IMR-90 (cell line): ENCODE measurements around the gene GALR2. TPM values are rescaled to one million over a fixed set of nuclear protein-coding genes. Genes with fewer than 3 reads are reported as not detected.

Experiments used
- ATAC-seq: fragments of 200-7000 bp; cut with Tn5 transposase; 2 replicates; pipeline ENCODE4 v1.9.1; 2020; ENCODE audit warnings: low read depth, mild to moderate bottlenecking, moderate library complexity
- BruUV-seq: library from RNA; stranded (reverse); fragments of 400-500 nt; replicated peaks from 2 replicates; lab custom pipeline; 2021; lab: Mats Ljungman, UMichigan
- CTCF ChIA-PET: fragments of 300-600 bp; formaldehyde crosslinking; extraction: SDS; loops from one replicate; lab custom pipeline; 2021; ENCODE audit warnings: antibody characterized with exemption; lab: Yijun Ruan, JAX
- POLR2A ChIA-PET: fragments of 300-600 bp; sonication (Branson Sonifier 250); formaldehyde crosslinking; loops from one replicate; lab custom pipeline; 2022; ENCODE audit warnings: antibody characterized with exemption; ENCODE audit not compliant: unreplicated experiment; lab: Charles Lee
- DNase-seq: peaks from one replicate; pipeline ENCODE4 v3.0.0; 2013
- H2AFZ ChIP-seq: replicated peaks from 2 replicates; pipeline ENCODE3; 2013; ENCODE audit warnings: low read length, mild to moderate bottlenecking; ENCODE audit not compliant: poor library complexity
- H2AK5ac ChIP-seq: 2 replicates; pipeline ENCODE4 v1.6.1; 2013; ENCODE audit warnings: low read depth, low read length, inconsistent platforms
- H2AK9ac ChIP-seq: replicated peaks from 2 replicates; pipeline ENCODE3; 2013; ENCODE audit warnings: mild to moderate bottlenecking, low read depth, low read length, moderate library complexity; ENCODE audit not compliant: poor library complexity
- H2BK120ac ChIP-seq: 2 replicates; pipeline ENCODE4 v1.6.1; 2013; ENCODE audit warnings: low read depth, low read length, inconsistent platforms
- H2BK15ac ChIP-seq: 3 replicates; pipeline ENCODE4 v1.6.1; 2013; ENCODE audit warnings: low read depth, low read length, inconsistent platforms
- H2BK20ac ChIP-seq: 2 replicates; pipeline ENCODE4 v1.6.1; 2013; ENCODE audit warnings: low read depth, mild to moderate bottlenecking, inconsistent platforms, low read length, moderate library complexity
- H2BK5ac ChIP-seq: 2 replicates; pipeline ENCODE4 v1.6.1; 2013; ENCODE audit warnings: mild to moderate bottlenecking, low read depth, low read length, inconsistent platforms; ENCODE audit not compliant: poor library complexity, severe bottlenecking
- H3K14ac ChIP-seq: replicated peaks from 2 replicates; pipeline ENCODE4 v1.6.1; 2013; ENCODE audit warnings: low read depth, low read length, inconsistent platforms
- H3K18ac ChIP-seq: 2 replicates; pipeline ENCODE4 v1.6.1; 2013; ENCODE audit warnings: low read depth, low read length, control low read depth
- H3K23ac ChIP-seq: 2 replicates; pipeline ENCODE4 v1.6.1; 2013; ENCODE audit warnings: low read depth, low read length, inconsistent platforms
- H3K27ac ChIP-seq: 2 replicates; pipeline ENCODE4 v1.5.1; 2013; ENCODE audit warnings: mild to moderate bottlenecking, control low read depth, low read length; ENCODE audit not compliant: insufficient read depth
- H3K27me3 ChIP-seq: 2 replicates; pipeline ENCODE4 v1.6.1; 2013; ENCODE audit warnings: low read length; ENCODE audit not compliant: control insufficient read depth, insufficient read depth
- H3K36me3 ChIP-seq: 2 replicates; pipeline ENCODE4 v1.6.1; 2013; ENCODE audit warnings: low read length, mixed read lengths; ENCODE audit not compliant: control insufficient read depth, insufficient read depth
- H3K4ac ChIP-seq: 2 replicates; pipeline ENCODE4 v1.6.1; 2013; ENCODE audit warnings: low read depth, low read length, inconsistent platforms
- H3K4me1 ChIP-seq: 2 replicates; pipeline ENCODE4 v1.6.1; 2013; ENCODE audit warnings: low read length, mixed read lengths; ENCODE audit not compliant: control insufficient read depth, insufficient read depth
- H3K4me2 ChIP-seq: 2 replicates; pipeline ENCODE4 v1.6.1; 2013; ENCODE audit warnings: low read depth, mild to moderate bottlenecking, control low read depth, low read length, moderate library complexity
- H3K4me3 ChIP-seq: 2 replicates; pipeline ENCODE4 v1.5.1; 2013; ENCODE audit warnings: low read depth, mild to moderate bottlenecking, control low read depth, low read length, moderate library complexity; ENCODE audit not compliant: insufficient read depth
- H3K56ac ChIP-seq: 2 replicates; pipeline ENCODE4 v1.6.1; 2013; ENCODE audit warnings: low read length, inconsistent platforms; ENCODE audit not compliant: insufficient read depth; ENCODE audit errors: extremely low read depth
- H3K79me1 ChIP-seq, 2 experiments: 2 replicates each; pipeline ENCODE4 v1.6.1; 2013; ENCODE audit warnings: low read length in 2 of 2, inconsistent platforms in 1 of 2, low read depth in 1 of 2
- H3K9ac ChIP-seq: 2 replicates; pipeline ENCODE4 v1.6.1; 2013; ENCODE audit warnings: low read depth, low read length, control low read depth
- H3K9me1 ChIP-seq: 2 replicates; pipeline ENCODE4 v1.6.1; 2013; ENCODE audit warnings: low read length, inconsistent platforms; ENCODE audit not compliant: insufficient read depth
- H3K9me3 ChIP-seq: 2 replicates; pipeline ENCODE4 v1.6.1; 2013; ENCODE audit warnings: low read length; ENCODE audit not compliant: control insufficient read depth, insufficient read depth
- H4K20me1 ChIP-seq: 2 replicates; pipeline ENCODE4 v1.6.1; 2013; ENCODE audit warnings: low read length, inconsistent platforms; ENCODE audit not compliant: insufficient read depth
- H4K5ac ChIP-seq: 2 replicates; pipeline ENCODE4 v1.6.1; 2013; ENCODE audit warnings: mild to moderate bottlenecking, low read depth, low read length, control low read depth
- H4K8ac ChIP-seq, 2 experiments: 2 replicates each; pipeline ENCODE4 v1.6.1; 2013; ENCODE audit warnings: low read depth in 2 of 2, low read length in 2 of 2, control low read depth in 1 of 2, inconsistent platforms in 1 of 2
- H4K91ac ChIP-seq: 2 replicates; pipeline ENCODE4 v1.6.1; 2013; ENCODE audit warnings: low read depth, low read length, inconsistent platforms; ENCODE audit not compliant: insufficient read depth
- BHLHE40 ChIP-seq: fragments of 150-350 bp; IDR thresholded peaks from 2 replicates; pipeline ENCODE4 v1.6.1; 2016; ENCODE audit warnings: mild to moderate bottlenecking, low read depth, low read length
- CEBPB ChIP-seq: IDR thresholded peaks from 2 replicates; pipeline ENCODE4 v1.6.1; 2012; ENCODE audit warnings: low read depth, low read length, improper control_type of control experiment
- CHD1 ChIP-seq: IDR thresholded peaks from 2 replicates; pipeline ENCODE4 v1.6.1; 2012; ENCODE audit warnings: low read depth, low read length, improper control_type of control experiment
- CTCF ChIP-seq: conservative IDR thresholded peaks from 2 replicates; pipeline ENCODE4 v1.5.1; 2012; ENCODE audit warnings: mild to moderate bottlenecking, low read depth, low read length, improper control_type of control experiment
- ELK1 ChIP-seq: fragments of 150-350 bp; IDR thresholded peaks from 2 replicates; pipeline ENCODE4 v1.6.1; 2016; ENCODE audit warnings: low read depth, mild to moderate bottlenecking, low read length, moderate library complexity, borderline replicate concordance
- FOS ChIP-seq: fragments of 150-350 bp; IDR thresholded peaks from 2 replicates; pipeline ENCODE4 v1.6.1; 2016; ENCODE audit warnings: low read depth, low read length
- MAFK ChIP-seq: IDR thresholded peaks from 2 replicates; pipeline ENCODE4 v1.6.1; 2012; ENCODE audit warnings: low read depth, low read length, improper control_type of control experiment
- MAZ ChIP-seq: IDR thresholded peaks from 2 replicates; pipeline ENCODE4 v1.6.1; 2012; ENCODE audit warnings: low read depth, mild to moderate bottlenecking, low read length, improper control_type of control experiment, moderate library complexity, borderline replicate concordance
- MXI1 ChIP-seq: IDR thresholded peaks from 2 replicates; pipeline ENCODE4 v1.6.1; 2012; ENCODE audit warnings: low read depth, mild to moderate bottlenecking, low read length, moderate library complexity, borderline replicate concordance
- NFE2L2 ChIP-seq: fragments of 150-350 bp; IDR thresholded peaks from 2 replicates; pipeline ENCODE4 v1.6.1; 2016; ENCODE audit warnings: low read depth, mild to moderate bottlenecking, low read length
- POLR2A ChIP-seq: IDR thresholded peaks from 2 replicates; pipeline ENCODE4 v1.6.1; 2012; ENCODE audit warnings: mild to moderate bottlenecking, low read depth, low read length
- RAD21 ChIP-seq: IDR thresholded peaks from 2 replicates; pipeline ENCODE4 v1.6.1; 2012; ENCODE audit warnings: low read length, improper control_type of control experiment
- RCOR1 ChIP-seq: IDR thresholded peaks from 2 replicates; pipeline ENCODE4 v1.6.1; 2012; ENCODE audit warnings: mild to moderate bottlenecking, low read length, improper control_type of control experiment; ENCODE audit not compliant: insufficient replicate concordance
- RFX5 ChIP-seq: IDR thresholded peaks from 2 replicates; pipeline ENCODE4 v1.8.0; 2012; ENCODE audit warnings: low read depth, mild to moderate bottlenecking, low read length, moderate library complexity
- SMC3 ChIP-seq: fragments of 150-350 bp; IDR thresholded peaks from 2 replicates; pipeline ENCODE4 v1.6.1; 2016; ENCODE audit warnings: low read depth, mild to moderate bottlenecking, antibody characterized with exemption, low read length, moderate library complexity
- USF2 ChIP-seq: fragments of 150-350 bp; IDR thresholded peaks from 2 replicates; pipeline ENCODE4 v1.6.1; 2017; ENCODE audit warnings: mild to moderate bottlenecking, antibody characterized with exemption, low read length, low read depth
- WGBS, 2 experiments: methylation state at CpG; one replicate each; pipeline versions ENCODE4 v1.1.5 to v1.1.7; 2013; ENCODE audit warnings: missing lambda C conversion rate in 2 of 2; ENCODE audit not compliant: insufficient read length in 1 of 2; ENCODE audit errors: extremely low coverage in 2 of 2; 5-methylcytosine and 5-hydroxymethylcytosine counted together
- dilution Hi-C: fragments of 300-500 bp; cut with HindIII; formaldehyde crosslinking; loops from one replicate; pipeline ENCODE4 v1.14.3; 2018; ENCODE audit warnings: low sequenced_read_pairs; ENCODE audit not compliant: unreplicated experiment
- in situ Hi-C: fragments of 300-500 bp; cut with MboI; formaldehyde crosslinking; loops from 3 replicates; pipeline ENCODE4 v1.14.3; 2019; ENCODE audit warnings: low sequenced_read_pairs, inconsistent platforms, mixed read lengths
- intact Hi-C: fragments of 100-400 bp; cut with micrococcal nuclease; formaldehyde crosslinking; loops from 2 replicates; pipeline ENCODE4 v1.10.0; 2022
- polyA plus RNA-seq, 3 experiments: library from polyadenylated mRNA; depleted of rRNA; stranded (reverse); fragments of >200 nt; gene quantifications; 2 replicates each; pipeline ENCODE4 v1.2.3, GENCODE V29; 2012; ENCODE audit warnings: low replicate concordance in 1 of 3
- total RNA-seq: library from RNA; depleted of rRNA; stranded (reverse); fragments of >200 nt; gene quantifications from 2 replicates; pipeline ENCODE4 v1.2.3, GENCODE V29; 2012

The GALR2 gene
- total and polyA plus RNA-seq, 2 of the 4 experiments (the other 2 are of a cell fraction), result 0.07 TPM; not detected in 1

- H3K23ac ChIP-seq, result no peak overlapping the region
- no peak overlapping the region for H3K4ac ChIP-seq
- TF ChIP-seq RFX5 (no peak), RAD21 (no peak), SMC3 (no peak), NFE2L2 (no peak), POLR2A (no peak), RCOR1 (no peak), CHD1 (no peak), CTCF (no peak), MAFK (no peak), MXI1 (no peak), BHLHE40 (no peak), ELK1 (no peak), MAZ (no peak), CEBPB (no peak), FOS (no peak), USF2 (no peak)
- no TSS peak for BruUV-seq
- no peak overlapping the region for H2AFZ ChIP-seq
- DNase-seq (no peak), ATAC-seq (no peak)
- no peak overlapping the region for H3K14ac ChIP-seq
- no peak overlapping the region for H3K18ac ChIP-seq
- no peak overlapping the region for H2BK5ac ChIP-seq
- H2AK5ac ChIP-seq, result no peak overlapping the region
- H2AK9ac ChIP-seq, result no peak overlapping the region
- intact Hi-C loops (no loop called here), in situ Hi-C loops (no loop called here), dilution Hi-C loops (no loop called here)
- no peak overlapping the region for H4K8ac ChIP-seq
- H3K4me3 ChIP-seq, result no peak overlapping the region
- H3K4me1 ChIP-seq, result no peaks in the 10 kb centered on the region
- H3K9me1 ChIP-seq, result peaks cover 8% of the 10 kb centered on the region; the same call in 1 of the 2 replicates
- no peaks in the 10 kb centered on the region for H3K79me1 ChIP-seq
- WGBS, 2 experiments, result 100% methylated on average over 5 of the region's 15 CpGs; no CpG with 5 or more reads in 1 of the 2 experiments
- no peak overlapping the region for H4K5ac ChIP-seq
- no peak overlapping the region for H3K9ac ChIP-seq
- peaks cover 56% of the 10 kb centered on the region for H3K36me3 ChIP-seq
- H2BK15ac ChIP-seq, result no peak overlapping the region
- no peaks in the 10 kb centered on the region for H3K9me3 ChIP-seq
- POLR2A ChIA-PET, result no interaction called here
- H3K27ac ChIP-seq, result no peak overlapping the region
- no peak overlapping the region for H2BK20ac ChIP-seq
- no peak overlapping the region for H3K4me2 ChIP-seq
- no peak overlapping the region for H2BK120ac ChIP-seq
- H4K91ac ChIP-seq, result no peak overlapping the region
- H3K27me3 ChIP-seq, result peaks cover 16% of the 10 kb centered on the region
- H4K20me1 ChIP-seq, result peaks cover 14% of the 10 kb centered on the region; the same call in 1 of the 2 replicates
- CTCF ChIA-PET, result no interaction called here
- no peak overlapping the region for H3K56ac ChIP-seq
These were observed 9.1 kb downstream of the GALR2 start for GRCh38 chr17:76083536-76084182.
